ENCODE results near the gene OR2G2. TPM values are rescaled to one million over a fixed set of nuclear protein-coding genes. Genes with fewer than 3 reads are reported as not detected.

Gene OR2G2
- total RNA-seq, 1 experiment from 2014 or later: not detected

- Histone ChIP-seq H2BK20ac (ENCODE audit: low read depth, low read length, poor library complexity, severe bottlenecking) (no peak overlapping the region), H4K5ac (ENCODE audit: insufficient read length, low read depth, low read length) (no peak overlapping the region), H4K91ac (ENCODE audit: insufficient read length, low read depth, low read length) (no peak overlapping the region), H2BK120ac (ENCODE audit: low read depth, low read length, poor library complexity, severe bottlenecking) (no peak overlapping the region), H3K9ac (ENCODE audit: extremely low read depth, insufficient read length, low read length) (no peak overlapping the region), H3K23ac (ENCODE audit: insufficient read length, low read depth, low read length) (no peak overlapping the region), H3K79me2 (ENCODE audit: insufficient read depth, low read length) (no peaks in the 10 kb centered on the region), H3K14ac (ENCODE audit: insufficient read depth, low read length) (no peak overlapping the region), H3K79me1 (ENCODE audit: insufficient read depth, low read depth, low read length, poor library complexity, severe bottlenecking) (no peaks in the 10 kb centered on the region), H4K20me1 (ENCODE audit: control insufficient read depth, insufficient read depth, insufficient read length) (no peaks in the 10 kb centered on the region), H3K27ac (ENCODE audit: insufficient read length, low read depth, low read length) (no peak overlapping the region), H3K27me3 (ENCODE audit: insufficient read depth, low read length) (no peaks in the 10 kb centered on the region), H3K4ac (ENCODE audit: low read depth, low read length) (no peak overlapping the region), H2BK12ac (ENCODE audit: insufficient read length, low read depth, low read length) (no peak overlapping the region), H3K4me2 (ENCODE audit: insufficient read depth, insufficient read length, low read length) (no peak overlapping the region), H3K18ac (ENCODE audit: insufficient read length, low read depth, low read length) (no peak overlapping the region), H3K9me3 (ENCODE audit: control insufficient read depth, low read depth, low read length) (no peaks in the 10 kb centered on the region), H4K8ac (replicated peaks; ENCODE audit: insufficient read length, low read depth, low read length) (no peak overlapping the region), H3K56ac (ENCODE audit: insufficient read length, low read depth, low read length) (no peak overlapping the region), H2BK15ac (ENCODE audit: low read depth, low read length) (no peak overlapping the region), H3K23me2 (ENCODE audit: insufficient read length, low read depth, low read length, poor library complexity, severe bottlenecking) (no peaks in the 10 kb centered on the region), H2AK5ac (ENCODE audit: insufficient read length, low read length) (no peak overlapping the region), H3T11ph (ENCODE audit: low read length) (no peak overlapping the region), H2AFZ (ENCODE audit: low read length) (no peak overlapping the region), H3K4me1 (ENCODE audit: insufficient read depth, low read length) (no peaks in the 10 kb centered on the region), H2BK5ac (ENCODE audit: insufficient read length, low read length) (no peak overlapping the region)
- TF ChIP-seq, protein P1, sequence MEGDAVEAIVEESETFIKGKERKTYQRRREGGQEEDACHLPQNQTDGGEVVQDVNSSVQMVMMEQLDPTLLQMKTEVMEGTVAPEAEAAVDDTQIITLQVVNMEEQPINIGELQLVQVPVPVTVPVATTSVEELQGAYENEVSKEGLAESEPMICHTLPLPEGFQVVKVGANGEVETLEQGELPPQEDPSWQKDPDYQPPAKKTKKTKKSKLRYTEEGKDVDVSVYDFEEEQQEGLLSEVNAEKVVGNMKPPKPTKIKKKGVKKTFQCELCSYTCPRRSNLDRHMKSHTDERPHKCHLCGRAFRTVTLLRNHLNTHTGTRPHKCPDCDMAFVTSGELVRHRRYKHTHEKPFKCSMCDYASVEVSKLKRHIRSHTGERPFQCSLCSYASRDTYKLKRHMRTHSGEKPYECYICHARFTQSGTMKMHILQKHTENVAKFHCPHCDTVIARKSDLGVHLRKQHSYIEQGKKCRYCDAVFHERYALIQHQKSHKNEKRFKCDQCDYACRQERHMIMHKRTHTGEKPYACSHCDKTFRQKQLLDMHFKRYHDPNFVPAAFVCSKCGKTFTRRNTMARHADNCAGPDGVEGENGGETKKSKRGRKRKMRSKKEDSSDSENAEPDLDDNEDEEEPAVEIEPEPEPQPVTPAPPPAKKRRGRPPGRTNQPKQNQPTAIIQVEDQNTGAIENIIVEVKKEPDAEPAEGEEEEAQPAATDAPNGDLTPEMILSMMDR (conservative IDR thresholded peaks at IDR 0.05): no peak
- H3K36me3 Mint-ChIP-seq (ENCODE audit: insufficient read depth in 1 of 3, low read depth in 3 of 3): no peaks in the 10 kb centered on the region
- H3K4me1 Mint-ChIP-seq: 0 out of 4 replicates have a peak, but pooled peaks cover 0 to 3% of the 10 kb centered on the region in 2 experiments
- H3K9me3 Mint-ChIP-seq: peaks cover 2 to 7% of the 10 kb centered on the region in 2 experiments; a peak in 3 of 5 replicates
- H3K27me3 Mint-ChIP-seq (ENCODE audit: low read depth): no peaks in the 10 kb centered on the region
- H3K27ac Mint-ChIP-seq: no peak overlapping the region
- H3K4me3 Mint-ChIP-seq: no peak overlapping the region
- WGBS (ENCODE audit: extremely low coverage, insufficient read length, low lambda C conversion rate): no CpG with 5 or more reads among the region's 1 CpG
- DNase-seq: no peak
Measured at GRCh38 chr1:247613405-247613804, 25.2 kb downstream of the OR2G2 start.
